Endodermal cell (in vitro differentiated cells): ENCODE measurements around the gene PRM3. TPM values are rescaled to one million over a fixed set of nuclear protein-coding genes. Genes with fewer than 3 reads are reported as not detected.
"Not testable (repeated sequence)": the region's sequence is repeated elsewhere in the genome, so short reads cannot be mapped to it uniquely, and the experiment has no call there.

ENCODE experiments used
- DNase-seq: peaks from one replicate; pipeline ENCODE4 v3.0.0-alpha.2; 2017
- H3K27ac ChIP-seq: 2 replicates; pipeline ENCODE4 v1.5.1; 2013; ENCODE audit warnings: mild to moderate bottlenecking, low read depth, low read length, moderate library complexity
- H3K27me3 ChIP-seq: 2 replicates; pipeline ENCODE4 v1.6.1; 2013; ENCODE audit warnings: mild to moderate bottlenecking, low read length, moderate library complexity; ENCODE audit not compliant: insufficient read depth, control insufficient read depth, poor library complexity, severe bottlenecking
- H3K36me3 ChIP-seq: 2 replicates; pipeline ENCODE4 v1.7.0; 2013; ENCODE audit warnings: mild to moderate bottlenecking, low read length, moderate library complexity; ENCODE audit not compliant: control insufficient read depth, insufficient read depth
- H3K4me1 ChIP-seq: one replicate; pipeline ENCODE4 v1.7.0; 2013; ENCODE audit warnings: low read length; ENCODE audit not compliant: control insufficient read depth, insufficient read depth
- H3K4me3 ChIP-seq: 2 replicates; pipeline ENCODE4 v1.5.1; 2013; ENCODE audit warnings: mild to moderate bottlenecking, low read length, moderate library complexity
- H3K9ac ChIP-seq: 2 replicates; pipeline ENCODE4 v1.6.1; 2013; ENCODE audit warnings: mild to moderate bottlenecking, low read length, moderate library complexity; ENCODE audit not compliant: poor library complexity, severe bottlenecking; ENCODE audit errors: extremely low read depth
- H3K9me3 ChIP-seq: 2 replicates; pipeline ENCODE4 v1.6.1; 2013; ENCODE audit warnings: mild to moderate bottlenecking, low read length, moderate library complexity; ENCODE audit not compliant: control insufficient read depth
- H3K27ac Mint-ChIP-seq: 2 replicates; pipeline ENCODE4 v1.8.0; 2020; ENCODE audit warnings: mixed read lengths
- H3K27me3 Mint-ChIP-seq: 2 replicates; pipeline ENCODE4 v1.8.0; 2021; ENCODE audit warnings: mild to moderate bottlenecking, mixed read lengths; ENCODE audit not compliant: insufficient read depth
- H3K36me3 Mint-ChIP-seq: 2 replicates; pipeline ENCODE4 v1.8.0; 2020; ENCODE audit warnings: low read depth, mixed read lengths
- H3K4me1 Mint-ChIP-seq: 2 replicates; pipeline ENCODE4 v1.8.0; 2020; ENCODE audit warnings: mixed read lengths
- H3K4me3 Mint-ChIP-seq: 2 replicates; pipeline ENCODE4 v1.8.0; 2020; ENCODE audit warnings: mild to moderate bottlenecking, moderate library complexity, mixed read lengths
- H3K9me3 Mint-ChIP-seq: 2 replicates; pipeline ENCODE4 v1.8.0; 2020; ENCODE audit warnings: mild to moderate bottlenecking, mixed read lengths
- CTCF ChIP-seq: fragments of 200-600 bp; sonication (generic); conservative IDR thresholded peaks from 2 replicates; pipeline ENCODE4 v1.5.0; 2021; ENCODE audit warnings: antibody characterized with exemption, mild to moderate bottlenecking
- WGBS, 2 experiments: methylation state at CpG; one replicate each; pipeline versions ENCODE4 v1.1.5 to v1.1.7; 2013; ENCODE audit warnings: missing lambda C conversion rate in 2 of 2, mixed read lengths in 1 of 2; ENCODE audit not compliant: insufficient coverage in 1 of 2, insufficient read length in 1 of 2; 5-methylcytosine and 5-hydroxymethylcytosine counted together
- total RNA-seq, 2 donors: library from RNA; stranded (reverse); fragmentation: NEBNext Ultra II Directional in 1 of 2; extraction: Animal tissue kit (Norgen Biotek cat#: 25700) in 1 of 2; gene quantifications; 2 replicates in 1 of 2; 3 replicates in 1 of 2; pipeline ENCODE4 v1.2.1, GENCODE V29; 2021

PRM3 gene
- total RNA-seq, 2 donors from 2014 or later = not detected

GRCh38 chr16:11300560-11300892, 27.1 kb upstream of the PRM3 start:
- peaks cover 4% of the 10 kb centered on the region for H3K27me3 Mint-ChIP-seq

GRCh38 chr16:11299865-11300559, 26.6 kb upstream of the PRM3 start:
- Mint-ChIP-seq H3K27me3 (peaks cover 3% of the 10 kb centered on the region), H3K4me3 (no peak overlapping the region), H3K4me1 (peaks cover 25% of the 10 kb centered on the region), H3K9me3 (no peaks in the 10 kb centered on the region), H3K27ac (no peak overlapping the region), H3K36me3 (no peaks in the 10 kb centered on the region)
- Histone ChIP-seq H3K36me3 (no peaks in the 10 kb centered on the region), H3K4me1 (peaks cover 10% of the 10 kb centered on the region), H3K9ac (no peak overlapping the region), H3K9me3 (no peaks in the 10 kb centered on the region), H3K4me3 (no peak overlapping the region), H3K27me3 (no peaks in the 10 kb centered on the region), H3K27ac (no peak overlapping the region)
- WGBS, 2 experiments = 91% methylated on average over 6 of the region's 6 CpGs; no CpG with 5 or more reads in 1 of the 2 experiments
- no peak for TF ChIP-seq CTCF
- DNase-seq = no peak

More at GRCh38 chr16:11300560-11300892, 27.1 kb upstream of the PRM3 start:
- Mint-ChIP-seq H3K4me1 (peaks cover 25% of the 10 kb centered on the region), H3K36me3 (no peaks in the 10 kb centered on the region), H3K4me3 (no peak overlapping the region), H3K9me3 (no peaks in the 10 kb centered on the region), H3K27ac (no peak overlapping the region)
- no peak for DNase-seq
- TF ChIP-seq CTCF = no peak
- no peaks in the 10 kb centered on the region for H3K27me3 ChIP-seq
- H3K9ac ChIP-seq = no peak overlapping the region
- 91 to 94% methylated on average over 7 of the region's 7 CpGs for WGBS, 2 experiments
- no peaks in the 10 kb centered on the region for H3K9me3 ChIP-seq
- no peak overlapping the region for H3K4me3 ChIP-seq
- H3K27ac ChIP-seq = no peak overlapping the region
- H3K4me1 ChIP-seq = peaks cover 10% of the 10 kb centered on the region
- H3K36me3 ChIP-seq = no peaks in the 10 kb centered on the region

- 91 to 97% methylated on average over 8 to 13 of the region's 13 CpGs for WGBS, 2 experiments
- not testable (repeated sequence) for H3K9ac ChIP-seq, H3K27me3 Mint-ChIP-seq, H3K27ac ChIP-seq, H3K36me3 ChIP-seq, DNase-seq, H3K4me3 Mint-ChIP-seq, H3K36me3 Mint-ChIP-seq, H3K27ac Mint-ChIP-seq, H3K4me3 ChIP-seq, H3K9me3 Mint-ChIP-seq, H3K27me3 ChIP-seq, H3K9me3 ChIP-seq, H3K4me1 ChIP-seq
- H3K4me1 Mint-ChIP-seq = peaks cover 25% of the 10 kb centered on the region
Measured at GRCh38 chr16:11298950-11299547, 25.6 kb upstream of the PRM3 start.
